Measurements from ENCODE around the gene ST8SIA4. TPM values are rescaled to one million over a fixed set of nuclear protein-coding genes. Genes with fewer than 3 reads are reported as not detected.

The ST8SIA4 gene
- total RNA-seq, 1 experiment from 2014 or later, result not detected

GRCh38 chr5:100803397-100803796, 99.7 kb downstream of the ST8SIA4 start:
- no peak overlapping the region for H3K4me2 ChIP-seq (ENCODE audit: insufficient read depth, insufficient read length, low read length)
- H2BK20ac ChIP-seq (ENCODE audit: low read depth, low read length, poor library complexity, severe bottlenecking), result no peak overlapping the region
- H4K91ac ChIP-seq (ENCODE audit: insufficient read length, low read depth, low read length), result no peak overlapping the region
- H3K9ac ChIP-seq (ENCODE audit: extremely low read depth, insufficient read length, low read length), result no peak overlapping the region
- no peak overlapping the region for H3T11ph ChIP-seq (ENCODE audit: low read length)
- Mint-ChIP-seq H3K27ac (no peak overlapping the region), H3K4me1 (peaks cover 4 to 8% of the 10 kb centered on the region in 2 experiments; a peak in 3 of 4 replicates), H3K36me3 (ENCODE audit: insufficient read depth in 1 of 3, low read depth in 3 of 3) (no peaks in the 10 kb centered on the region), H3K27me3 (ENCODE audit: low read depth) (no peaks in the 10 kb centered on the region), H3K9me3 (no peaks in the 10 kb centered on the region), H3K4me3 (no peak overlapping the region)
- H2BK5ac ChIP-seq (ENCODE audit: insufficient read length, low read length), result no peak overlapping the region
- no peak overlapping the region for H3K23ac ChIP-seq (ENCODE audit: insufficient read length, low read depth, low read length)
- no peak overlapping the region for H3K27ac ChIP-seq (ENCODE audit: insufficient read length, low read depth, low read length)
- H3K18ac ChIP-seq (ENCODE audit: insufficient read length, low read depth, low read length), result no peak overlapping the region
- no peak for DNase-seq
- H3K4ac ChIP-seq (ENCODE audit: low read depth, low read length), result no peak overlapping the region
- no peak overlapping the region for H2BK15ac ChIP-seq (ENCODE audit: low read depth, low read length)
- H4K8ac ChIP-seq (replicated peaks; ENCODE audit: insufficient read length, low read depth, low read length), result no peak overlapping the region
- no peaks in the 10 kb centered on the region for H3K79me2 ChIP-seq (ENCODE audit: insufficient read depth, low read length)
- no peaks in the 10 kb centered on the region for H3K27me3 ChIP-seq (ENCODE audit: insufficient read depth, low read length)
- no peak overlapping the region for H2BK12ac ChIP-seq (ENCODE audit: insufficient read length, low read depth, low read length)
- H3K9me3 ChIP-seq (ENCODE audit: control insufficient read depth, low read depth, low read length), result no peaks in the 10 kb centered on the region
- TF ChIP-seq, protein P1, sequence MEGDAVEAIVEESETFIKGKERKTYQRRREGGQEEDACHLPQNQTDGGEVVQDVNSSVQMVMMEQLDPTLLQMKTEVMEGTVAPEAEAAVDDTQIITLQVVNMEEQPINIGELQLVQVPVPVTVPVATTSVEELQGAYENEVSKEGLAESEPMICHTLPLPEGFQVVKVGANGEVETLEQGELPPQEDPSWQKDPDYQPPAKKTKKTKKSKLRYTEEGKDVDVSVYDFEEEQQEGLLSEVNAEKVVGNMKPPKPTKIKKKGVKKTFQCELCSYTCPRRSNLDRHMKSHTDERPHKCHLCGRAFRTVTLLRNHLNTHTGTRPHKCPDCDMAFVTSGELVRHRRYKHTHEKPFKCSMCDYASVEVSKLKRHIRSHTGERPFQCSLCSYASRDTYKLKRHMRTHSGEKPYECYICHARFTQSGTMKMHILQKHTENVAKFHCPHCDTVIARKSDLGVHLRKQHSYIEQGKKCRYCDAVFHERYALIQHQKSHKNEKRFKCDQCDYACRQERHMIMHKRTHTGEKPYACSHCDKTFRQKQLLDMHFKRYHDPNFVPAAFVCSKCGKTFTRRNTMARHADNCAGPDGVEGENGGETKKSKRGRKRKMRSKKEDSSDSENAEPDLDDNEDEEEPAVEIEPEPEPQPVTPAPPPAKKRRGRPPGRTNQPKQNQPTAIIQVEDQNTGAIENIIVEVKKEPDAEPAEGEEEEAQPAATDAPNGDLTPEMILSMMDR (conservative IDR thresholded peaks at IDR 0.05), result no peak
- H3K79me1 ChIP-seq (ENCODE audit: insufficient read depth, low read depth, low read length, poor library complexity, severe bottlenecking), result no peaks in the 10 kb centered on the region
- no peaks in the 10 kb centered on the region for H3K4me1 ChIP-seq (ENCODE audit: insufficient read depth, low read length)
- no CpG with 5 or more reads among the region's 2 CpGs for WGBS (ENCODE audit: extremely low coverage, insufficient read length, low lambda C conversion rate)
- no peak overlapping the region for H3K56ac ChIP-seq (ENCODE audit: insufficient read length, low read depth, low read length)
- no peak overlapping the region for H4K5ac ChIP-seq (ENCODE audit: insufficient read length, low read depth, low read length)
- H2BK120ac ChIP-seq (ENCODE audit: low read depth, low read length, poor library complexity, severe bottlenecking), result no peak overlapping the region
- no peaks in the 10 kb centered on the region for H4K20me1 ChIP-seq (ENCODE audit: control insufficient read depth, insufficient read depth, insufficient read length)
- H3K14ac ChIP-seq (ENCODE audit: insufficient read depth, low read length), result no peak overlapping the region
- no peaks in the 10 kb centered on the region for H3K23me2 ChIP-seq (ENCODE audit: insufficient read length, low read depth, low read length, poor library complexity, severe bottlenecking)
- H2AK5ac ChIP-seq (ENCODE audit: insufficient read length, low read length), result no peak overlapping the region
- no peak overlapping the region for H2AFZ ChIP-seq (ENCODE audit: low read length)
